ENCODE results near the gene NKAIN4.

Gene NKAIN4

GRCh38 chr20:63264519-63264918 lies 10.3 kb upstream of the NKAIN4 start:
- ChIA-PET POLR2A (ENCODE audit: low non-redundant PET) (interaction anchor here (0.6 kb wide), 1 partner anchor 12 kb away, joined by 3 read pairs; no protein-coding TSS in a partner anchor), CTCF (interaction anchor here (0.6 to 1.9 kb wide), 2 partner anchors 41 to 45 kb away, joined by 3 to 11 read pairs; no protein-coding TSS in a partner anchor)
- TF ChIP-seq CTCF (conservative IDR thresholded peaks at IDR 0.05; ENCODE audit: low read depth): no peak
- H3K27ac ChIP-seq: no peak overlapping the region
- no peak for DNase-seq (ENCODE audit: low spot score)

- POLR2A ChIA-PET (ENCODE audit: low non-redundant PET): no interaction called here
- no peak for TF ChIP-seq CTCF (conservative IDR thresholded peaks at IDR 0.05; ENCODE audit: low read depth)
- no peak for DNase-seq (ENCODE audit: low spot score)
- no peak overlapping the region for H3K27ac ChIP-seq
- CTCF ChIA-PET: no interaction called here
Measured at GRCh38 chr20:63264000-63264399, 9.7 kb upstream of the NKAIN4 start.

- POLR2A ChIA-PET (ENCODE audit: low non-redundant PET): no interaction called here
- no peak for TF ChIP-seq CTCF (conservative IDR thresholded peaks at IDR 0.05; ENCODE audit: low read depth)
- H3K27ac ChIP-seq: no peak overlapping the region
- DNase-seq (ENCODE audit: low spot score): no peak
- CTCF ChIA-PET: no interaction called here
Measured at GRCh38 chr20:63262836-63263235, 8.6 kb upstream of the NKAIN4 start.

GRCh38 chr20:63261795-63262528 lies 7.7 kb upstream of the NKAIN4 start:
- no peak for DNase-seq (ENCODE audit: low spot score)
- H3K27ac ChIP-seq: no peak overlapping the region
- ChIA-PET CTCF (no interaction called here), POLR2A (ENCODE audit: low non-redundant PET) (no interaction called here)
- TF ChIP-seq CTCF (conservative IDR thresholded peaks at IDR 0.05; ENCODE audit: low read depth): no peak

GRCh38 chr20:63261060-63261794 lies 7.0 kb upstream of the NKAIN4 start:
- CTCF ChIA-PET: interaction anchor here (0.6 to 2.2 kb wide), 4 partner anchors 27 to 335 kb away, joined by 3 to 10 read pairs (median 4); partner anchors contain the start of gene DIDO1

More at GRCh38 chr20:63261060-63261794, 7.0 kb upstream of the NKAIN4 start:
- no peak overlapping the region for H3K27ac ChIP-seq
- DNase-seq (ENCODE audit: low spot score): no peak
- TF ChIP-seq CTCF (conservative IDR thresholded peaks at IDR 0.05; ENCODE audit: low read depth): no peak
- POLR2A ChIA-PET (ENCODE audit: low non-redundant PET): no interaction called here
